HG02678 (cell line): ENCODE measurements around the gene DLX2.
"Not testable (repeated sequence)": the region's sequence is repeated elsewhere in the genome, so short reads cannot be mapped to it uniquely, and the experiment has no call there.

Experiments
- ATAC-seq: cut with Tn5 transposase; IDR thresholded peaks from one replicate; pipeline ENCODE4 v1.9.1; 2021; ENCODE audit warnings: mild to moderate bottlenecking, moderate library complexity; ENCODE audit not compliant: unreplicated experiment

The DLX2 gene

DNA sequence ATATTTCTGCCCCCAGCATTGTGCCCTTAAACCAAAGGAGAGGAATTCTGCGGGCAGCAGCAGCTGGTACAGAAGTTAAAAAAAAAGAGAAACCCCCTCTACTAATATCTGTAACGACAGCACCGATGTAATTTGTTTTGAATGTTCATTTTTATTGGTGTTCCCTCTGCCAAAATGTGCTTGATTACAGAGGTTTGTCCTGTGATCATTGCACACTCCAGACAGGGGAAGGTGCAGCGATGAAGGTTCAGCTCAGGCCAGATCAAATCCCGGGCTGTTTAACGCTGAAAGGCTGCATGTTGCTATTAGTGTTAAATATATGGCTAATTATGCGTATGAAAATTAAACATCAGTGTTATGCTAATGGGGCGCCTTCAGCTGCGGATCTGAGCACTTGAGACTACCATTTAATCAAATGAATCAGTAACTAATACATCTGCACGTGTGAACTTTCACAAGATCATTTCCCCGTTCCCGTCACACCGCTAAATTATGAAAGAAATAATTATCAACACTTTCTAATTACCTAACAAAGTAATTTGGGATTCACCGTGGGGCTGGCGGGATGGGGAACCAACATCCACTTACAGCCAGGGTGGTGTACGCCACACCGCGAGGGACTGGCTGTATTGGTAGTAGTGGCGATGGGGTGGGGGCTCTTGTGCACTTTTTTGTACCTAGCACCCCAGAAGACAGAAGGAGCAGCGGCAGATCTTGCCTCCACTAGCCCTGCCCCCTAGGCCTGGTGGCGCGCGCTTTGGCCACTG is 18.9 kb downstream of the DLX2 start:
- no peak for ATAC-seq

DNA sequence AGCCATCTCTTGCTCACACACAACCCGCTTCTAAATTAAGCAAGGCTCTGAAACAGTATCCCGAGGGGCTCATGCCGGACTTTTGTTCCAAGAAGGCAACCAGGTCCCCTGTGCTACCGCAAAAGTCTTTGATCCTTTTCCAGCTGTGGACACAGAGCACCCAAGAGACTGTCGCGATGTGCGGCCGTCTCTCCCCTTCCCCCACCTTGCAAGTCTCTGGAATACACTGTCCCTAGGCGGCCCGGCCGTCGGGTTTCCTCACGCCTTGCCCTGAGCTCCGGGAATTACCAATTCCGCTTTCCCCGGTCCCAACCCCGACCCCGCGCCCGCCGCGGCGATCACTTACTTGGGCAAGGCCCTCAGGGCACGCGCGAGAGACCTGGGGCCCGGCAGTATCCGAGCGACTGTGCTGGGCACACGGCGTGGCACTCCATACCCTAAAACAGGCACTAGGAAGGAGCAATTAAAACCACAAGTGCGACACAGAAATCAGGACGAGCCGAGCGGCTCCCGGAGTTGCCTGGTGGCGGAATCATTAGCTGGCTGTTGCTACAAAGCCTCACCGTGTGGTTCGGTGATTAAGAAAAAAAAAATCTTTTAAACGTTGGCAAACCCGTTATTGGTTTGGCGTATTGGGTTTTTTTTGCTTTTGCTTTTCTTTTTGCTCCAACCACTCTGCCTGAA is 19.6 kb downstream of the DLX2 start:
- ATAC-seq = no peak

DNA sequence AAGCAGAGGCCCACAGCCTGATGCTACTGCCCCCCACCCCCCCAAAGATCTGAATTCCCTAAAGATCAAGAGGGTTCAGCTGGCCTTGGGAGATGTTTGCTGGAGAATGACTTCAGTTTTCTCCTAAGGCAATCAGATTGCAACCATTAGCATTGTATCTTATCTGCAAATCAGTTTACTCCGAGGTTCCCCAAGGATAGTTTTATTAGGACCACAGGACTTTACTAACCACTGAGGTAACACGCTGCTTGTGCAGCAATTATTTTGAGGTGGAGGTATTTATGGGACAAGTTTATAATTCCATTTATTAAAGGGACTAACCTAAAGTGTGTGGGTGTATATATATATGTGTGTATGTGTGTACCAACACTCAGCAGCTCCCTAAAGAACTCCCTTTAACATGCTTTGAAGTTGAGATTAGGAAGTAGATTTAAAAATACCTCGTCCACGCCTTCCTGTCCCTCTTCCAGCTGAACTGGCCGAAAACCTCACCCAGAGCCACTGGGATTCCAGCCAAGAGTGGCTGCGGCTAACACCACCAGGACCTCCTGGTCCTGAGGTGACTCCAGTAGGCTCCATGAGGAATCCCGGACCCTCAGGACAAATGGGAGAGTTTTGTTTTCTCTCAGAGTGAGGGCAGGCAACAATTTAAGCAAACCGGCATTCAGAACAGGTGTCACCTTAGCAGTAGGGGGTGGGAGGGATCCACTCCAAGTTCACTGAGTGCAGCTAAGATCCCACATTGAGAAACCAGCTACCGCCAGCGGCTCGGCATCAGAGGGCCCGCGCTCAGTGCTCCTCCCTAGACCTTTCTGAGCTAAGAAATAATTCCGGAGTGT is 20.4 kb downstream of the DLX2 start:
- no peak for ATAC-seq

DNA sequence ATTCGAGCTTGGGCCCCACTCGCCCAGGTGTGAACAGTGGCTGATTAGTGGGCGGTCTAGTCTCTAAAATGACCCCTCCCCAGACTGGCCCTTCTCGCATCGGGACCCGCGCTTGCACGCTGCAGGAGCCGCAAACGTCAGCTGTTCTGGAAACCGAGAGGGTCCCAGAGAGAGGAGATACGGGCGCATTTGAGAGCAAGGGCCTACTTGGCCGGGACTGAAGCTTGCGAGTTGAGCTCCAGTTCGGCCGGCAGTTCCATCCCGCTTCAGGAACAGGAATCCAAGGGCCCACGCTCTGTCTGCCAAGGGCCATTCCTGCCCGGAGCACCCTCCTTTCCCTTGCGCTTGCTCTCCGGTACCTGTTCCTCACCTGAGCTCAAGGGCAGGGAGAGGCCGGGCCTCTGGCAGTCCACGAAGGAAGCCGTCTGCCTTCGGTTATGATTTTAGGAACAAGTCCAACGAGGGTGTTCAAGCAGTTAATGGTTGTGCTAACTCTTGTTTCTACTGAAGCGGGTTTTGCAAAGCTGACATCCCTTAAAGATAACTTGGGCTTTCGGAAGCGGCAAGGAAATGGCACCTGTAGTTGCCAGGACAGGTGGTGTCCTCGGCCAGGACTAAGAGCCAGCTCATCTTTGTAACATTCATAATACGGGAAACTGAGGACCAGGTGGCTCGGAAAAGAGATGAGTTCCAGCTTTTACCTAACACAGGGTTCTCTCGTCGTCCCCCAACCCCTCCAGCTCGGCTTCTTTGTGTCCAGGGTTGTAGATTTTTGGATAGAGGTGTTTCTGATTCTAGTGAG is 21.3 kb downstream of the DLX2 start:
- ATAC-seq = no peak

DNA sequence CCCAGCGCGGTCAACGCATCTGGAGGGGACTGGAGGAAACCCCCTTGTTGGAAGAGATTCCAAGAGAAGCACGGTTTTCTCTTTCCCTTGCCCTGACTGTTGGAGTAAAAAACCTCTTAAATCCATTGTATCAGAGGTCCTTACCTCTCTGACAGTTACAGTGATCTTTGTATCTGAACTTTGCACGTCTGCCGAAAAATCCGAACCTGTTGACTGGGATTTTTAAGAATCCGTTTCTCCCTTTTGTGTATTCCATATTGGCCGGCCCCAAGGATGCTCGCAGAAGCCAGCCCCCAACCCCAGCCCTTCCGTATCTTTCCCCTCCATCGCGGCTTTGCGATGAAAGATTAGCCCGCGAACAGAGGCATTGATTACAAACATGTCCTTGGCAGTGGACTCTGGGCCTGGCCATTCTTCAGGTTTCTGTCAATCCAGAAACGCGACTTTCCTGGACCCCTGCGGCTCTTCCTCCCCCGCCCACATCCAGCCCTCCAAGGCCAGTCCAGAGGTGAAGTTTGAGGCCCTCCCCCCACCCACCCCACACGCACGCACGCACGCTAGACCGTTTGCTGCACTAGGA is 22.0 kb downstream of the DLX2 start:
- no peak for ATAC-seq

DNA sequence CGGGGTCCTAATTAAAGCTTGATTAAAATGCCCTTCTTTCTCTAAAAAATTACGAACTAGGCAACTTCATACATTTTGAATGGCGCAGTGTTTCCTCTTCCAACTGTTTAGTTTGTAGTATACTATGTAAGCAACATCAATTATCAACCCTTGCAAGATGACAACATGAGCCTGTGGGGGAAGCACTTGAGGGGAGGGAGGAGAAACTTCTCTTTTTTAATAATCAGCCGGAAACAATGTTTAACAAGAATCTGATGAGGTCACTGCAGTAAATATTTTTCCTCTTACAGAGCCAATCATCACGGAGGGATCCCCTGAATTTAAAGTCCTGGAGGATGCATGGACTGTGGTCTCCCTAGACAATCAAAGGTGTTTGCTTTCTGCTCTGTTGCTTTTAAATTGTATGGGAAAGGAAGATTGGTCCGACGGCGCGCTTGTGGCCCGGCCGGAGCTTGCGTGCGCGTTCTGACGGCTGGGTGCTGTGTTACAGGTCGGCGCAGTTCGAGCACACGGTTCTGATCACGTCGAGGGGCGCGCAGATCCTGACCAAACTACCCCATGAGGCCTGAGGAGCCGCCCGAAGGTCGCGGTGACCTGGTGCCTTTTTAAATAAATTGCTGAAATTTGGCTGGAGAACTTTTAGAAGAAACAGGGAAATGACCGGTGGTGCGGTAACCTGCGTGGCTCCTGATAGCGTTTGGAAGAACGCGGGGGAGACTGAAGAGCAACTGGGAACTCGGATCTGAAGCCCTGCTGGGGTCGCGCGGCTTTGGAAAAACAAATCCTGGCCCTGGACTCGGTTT is 22.7 kb downstream of the DLX2 start:
- no peak for ATAC-seq

DNA sequence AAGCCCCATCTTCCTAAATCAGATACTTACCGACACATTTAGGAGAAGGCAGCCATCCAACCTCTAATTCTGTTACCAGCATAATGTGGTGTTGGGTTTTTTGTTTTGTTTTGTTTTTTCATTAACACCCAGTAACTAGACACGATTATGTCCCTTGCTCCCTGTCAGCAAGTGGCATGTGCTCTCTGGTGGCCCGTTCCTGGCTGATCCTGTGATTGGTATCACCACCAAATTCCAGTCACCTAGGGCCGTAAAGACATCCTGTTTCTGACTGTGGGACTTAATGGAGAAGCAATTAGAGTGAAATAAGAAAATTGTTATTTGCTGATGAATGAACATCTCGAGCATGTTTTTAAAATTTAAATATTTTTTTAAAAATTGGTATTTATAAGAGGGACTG is 23.3 kb downstream of the DLX2 start:
- ATAC-seq = no peak

DNA sequence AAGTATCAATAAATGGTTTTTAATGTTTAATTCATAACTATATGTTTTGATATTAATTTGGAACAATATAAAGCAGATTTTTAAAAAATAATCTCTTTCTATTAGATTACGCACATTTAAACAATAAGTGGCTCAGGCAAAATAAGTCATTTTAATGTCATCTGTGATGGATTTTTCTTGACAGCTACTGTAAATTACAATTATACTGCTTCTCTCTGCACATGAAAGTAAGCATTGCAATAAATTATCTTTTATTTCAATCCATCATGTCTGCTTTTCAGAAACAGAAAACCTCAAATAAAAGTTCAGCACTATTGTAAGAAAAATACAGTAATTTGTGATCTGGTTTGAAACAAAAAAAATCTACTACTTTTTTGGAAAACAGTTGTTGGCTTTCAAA is 28.4 kb downstream of the DLX2 start:
- ATAC-seq = no peak

DNA sequence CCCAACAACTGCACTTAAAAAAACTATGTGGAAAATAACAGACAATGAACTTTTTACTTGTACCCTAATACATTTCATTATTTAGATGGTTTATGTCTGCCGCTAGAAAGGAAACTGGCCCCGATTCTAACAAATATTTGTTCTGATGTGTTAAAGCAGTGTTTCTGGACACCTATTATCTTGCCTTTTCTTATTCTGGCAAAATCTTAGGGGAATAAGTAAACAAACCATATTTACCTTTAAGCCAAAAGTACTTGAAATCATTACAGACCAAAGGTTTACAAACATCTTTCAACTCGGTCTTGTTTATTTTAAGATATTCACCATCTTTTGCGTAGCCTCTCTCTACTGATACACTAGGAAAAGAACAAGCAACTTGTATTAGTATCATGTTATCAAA is 29.2 kb downstream of the DLX2 start:
- no peak for ATAC-seq

DNA sequence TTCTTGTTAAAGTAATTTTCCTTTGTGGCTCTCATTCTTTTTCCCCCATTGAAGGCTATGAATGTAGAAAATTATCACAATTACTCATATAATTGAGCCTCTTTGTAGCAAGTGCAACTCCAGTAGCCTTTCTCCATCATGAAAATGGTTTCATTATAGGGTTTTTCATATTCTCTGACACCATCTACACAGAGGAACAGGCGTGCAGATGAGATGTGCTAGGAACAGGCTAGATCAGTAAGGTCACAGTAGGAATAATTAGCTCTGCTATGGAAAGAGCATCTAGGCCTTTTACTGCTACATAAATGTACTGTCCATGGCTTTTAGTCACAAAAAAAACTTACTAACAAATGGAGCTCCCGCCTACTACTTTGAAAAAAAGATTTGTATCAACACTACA is 30.0 kb downstream of the DLX2 start:
- ATAC-seq = no peak

DNA sequence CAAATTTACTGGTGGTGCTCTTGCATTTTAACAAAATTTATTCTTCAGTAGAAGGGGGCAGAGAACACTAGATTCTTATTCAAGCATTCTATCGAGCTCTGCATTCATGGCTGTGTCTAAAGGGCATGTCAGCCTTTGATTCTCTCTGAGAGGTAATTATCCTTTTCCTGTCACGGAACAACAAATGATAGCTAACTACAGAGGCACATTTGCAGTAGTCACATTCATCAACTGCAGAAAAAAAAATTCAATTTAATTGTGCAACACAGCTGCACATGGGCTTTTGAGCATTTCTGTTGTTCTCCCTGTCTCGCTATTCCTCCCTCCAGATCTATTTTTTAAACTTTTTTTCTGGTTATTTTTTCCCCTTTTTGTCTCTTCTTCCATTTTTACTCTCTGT is 30.4 kb downstream of the DLX2 start:
- no peak for ATAC-seq

DNA sequence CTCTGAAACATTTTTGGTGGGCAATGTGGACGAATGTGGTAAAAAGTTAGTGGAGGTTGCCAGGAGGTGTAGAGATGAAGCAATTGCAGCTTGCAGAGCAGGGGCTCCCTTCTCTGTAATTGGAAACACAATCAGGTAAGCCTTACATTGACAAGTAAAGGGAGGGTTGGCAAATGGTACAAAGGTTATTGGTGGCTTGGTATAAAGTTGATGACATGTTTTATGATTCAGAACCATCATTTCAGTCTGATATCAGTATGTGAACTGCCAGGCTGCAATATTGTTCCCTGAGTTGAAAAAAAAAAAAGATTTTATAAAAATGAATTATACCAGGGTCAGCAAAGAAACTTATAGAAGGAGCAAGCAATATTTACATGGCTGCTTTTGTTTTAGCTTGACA is 31.8 kb downstream of the DLX2 start:
- no peak for ATAC-seq

DNA sequence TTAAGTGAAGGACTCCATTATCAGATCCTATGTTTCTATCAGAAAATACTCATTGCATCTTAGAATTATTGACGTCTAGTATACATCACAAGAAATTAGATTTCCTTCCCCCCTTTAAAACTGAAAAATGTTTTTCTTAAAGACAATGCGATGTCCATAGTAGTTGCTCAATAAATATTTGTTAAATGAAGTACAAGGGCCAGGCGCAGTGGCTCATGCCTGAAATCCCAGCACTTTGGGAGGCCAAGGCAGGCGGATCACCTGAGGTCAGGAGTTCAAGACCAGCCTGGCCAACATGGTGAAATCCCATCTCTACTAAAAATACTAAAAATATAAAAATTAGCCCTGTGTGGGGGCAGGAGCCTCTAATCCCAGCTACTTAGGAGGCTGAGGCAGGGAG is 34.8 kb downstream of the DLX2 start:
- ATAC-seq = not testable (repeated sequence)

DNA sequence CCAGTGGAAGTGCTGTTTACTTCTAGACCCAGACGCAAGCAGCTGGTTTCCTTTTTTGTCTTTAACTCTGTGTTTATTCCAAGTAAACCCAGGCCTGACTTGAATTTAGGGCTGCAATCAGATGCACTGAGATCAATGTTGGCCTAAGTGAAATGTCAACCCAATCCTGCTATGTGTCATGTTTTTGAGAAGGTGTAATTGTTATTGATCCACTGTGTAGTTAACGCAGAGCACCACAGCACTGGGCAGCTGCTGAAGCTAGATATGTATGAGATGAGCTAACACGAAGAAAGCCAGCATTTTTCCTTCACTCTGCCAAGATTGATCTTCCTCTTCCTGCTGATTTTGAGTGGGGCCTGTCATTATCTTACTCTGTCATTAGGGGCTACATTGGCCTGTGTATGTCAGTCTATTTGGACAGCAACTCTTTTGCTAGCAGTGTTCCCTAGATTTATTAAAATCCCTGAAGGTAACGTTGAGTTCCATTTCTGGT is 36.3 kb downstream of the DLX2 start:
- ATAC-seq = no peak

DNA sequence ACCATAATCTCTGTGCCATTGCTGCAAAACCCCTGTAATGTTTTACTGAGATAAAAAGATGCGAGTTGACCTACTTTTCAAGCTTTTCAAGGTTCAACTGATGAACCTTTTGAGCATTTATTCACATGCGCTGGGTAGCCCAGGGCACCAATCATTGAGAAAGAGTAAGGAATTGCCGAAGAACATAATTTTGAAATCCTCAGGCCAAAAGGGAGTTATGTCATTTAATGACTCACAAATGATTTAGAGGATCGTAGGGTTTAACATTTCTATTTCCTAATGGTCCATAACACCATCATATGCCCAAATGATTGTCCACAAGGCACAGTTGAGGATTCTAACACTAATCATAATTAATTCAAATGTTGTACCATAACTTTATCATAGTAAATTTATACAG is 37.6 kb downstream of the DLX2 start:
- no peak for ATAC-seq

DNA sequence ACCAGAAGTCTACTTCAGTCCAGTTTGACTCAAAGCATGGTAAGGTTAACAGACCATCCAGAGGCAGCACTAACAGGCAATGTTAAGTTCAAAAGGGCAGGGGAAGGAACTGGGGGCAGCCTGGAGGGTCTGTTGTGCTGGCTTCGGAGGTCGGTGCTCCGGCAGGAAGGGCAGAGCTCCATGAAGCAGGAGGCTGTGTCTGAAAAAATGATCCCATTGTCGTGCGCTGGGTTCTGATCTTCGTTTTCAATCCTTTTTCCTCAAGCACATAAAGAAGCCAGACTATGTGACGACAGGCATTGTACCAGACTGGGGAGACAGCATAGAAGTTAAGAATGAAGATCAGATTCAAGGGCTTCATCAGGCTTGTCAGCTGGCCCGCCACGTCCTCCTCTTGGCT is 39.3 kb downstream of the DLX2 start:
- no peak for ATAC-seq

DNA sequence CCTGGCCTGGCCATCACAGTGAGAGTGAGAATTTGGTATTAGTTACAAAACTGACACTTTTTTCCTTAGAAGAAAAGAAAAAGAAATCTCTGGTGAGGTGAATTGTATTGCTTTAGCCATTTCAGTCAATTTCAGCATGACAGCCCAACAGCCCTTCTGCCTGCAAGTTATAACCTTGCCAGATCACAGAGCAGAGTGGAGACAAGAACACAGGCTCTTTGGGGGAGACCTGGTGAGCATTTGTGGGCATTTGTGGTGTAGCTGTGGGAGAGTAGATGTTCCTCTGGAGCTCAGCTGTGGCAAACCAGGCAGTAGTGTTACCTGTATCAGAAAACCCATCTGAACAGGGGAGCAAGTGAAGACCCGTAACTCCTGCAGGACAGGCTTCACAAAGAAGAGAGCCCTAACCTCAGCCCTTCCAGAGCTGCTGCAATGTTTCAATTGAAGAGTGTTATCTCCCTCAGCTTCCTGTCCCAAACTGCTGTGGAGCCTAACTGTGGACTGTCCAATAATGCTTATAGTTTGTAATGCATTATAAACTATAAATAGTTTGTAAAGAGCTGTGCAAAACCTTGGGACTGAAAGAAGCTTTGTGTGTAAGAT is 40.2 kb downstream of the DLX2 start:
- ATAC-seq = no peak

DNA sequence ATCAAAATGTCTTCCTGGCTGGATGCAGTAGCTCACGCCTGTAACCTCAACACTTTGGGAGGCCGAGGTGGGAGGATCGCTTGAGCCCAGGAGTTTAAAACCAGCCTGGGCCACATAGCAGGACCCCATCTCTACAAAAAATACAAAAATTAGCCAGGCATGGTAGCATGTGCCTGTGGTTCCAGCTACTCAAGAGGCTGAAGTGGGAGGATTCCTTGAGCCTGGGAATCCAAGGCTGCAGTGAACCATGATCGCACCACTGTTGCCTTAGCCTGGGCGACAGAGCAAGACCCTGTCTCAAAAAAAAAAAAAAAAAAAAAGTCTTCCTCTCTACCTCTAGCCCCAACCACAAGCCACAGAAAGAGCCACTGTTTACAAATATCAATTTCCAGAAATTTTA is 42.6 kb downstream of the DLX2 start:
- not testable (repeated sequence) for ATAC-seq

DNA sequence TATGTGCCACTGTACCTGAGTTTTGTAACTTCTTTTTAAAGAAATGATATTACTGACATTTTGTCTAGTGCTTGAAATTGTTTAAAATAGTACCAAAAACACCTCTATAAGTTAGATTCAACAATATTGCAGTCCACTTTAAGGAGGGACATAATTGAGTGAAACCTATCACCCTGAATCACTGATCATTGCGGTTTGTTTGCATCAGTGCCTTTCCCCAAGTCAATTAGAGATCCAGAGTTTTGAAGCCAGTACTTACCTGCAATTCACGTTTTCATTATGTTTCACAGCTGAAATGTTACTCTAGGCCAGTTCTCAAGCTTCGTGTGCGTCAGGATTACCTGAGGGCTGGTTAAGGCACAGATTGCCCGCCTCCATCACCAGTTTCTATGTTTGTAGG is 44.0 kb downstream of the DLX2 start:
- no peak for ATAC-seq
